DND-41 (cell line): Measurements from ENCODE around the gene RAB11FIP3.
"Not testable (repeated sequence)": the region's sequence is repeated elsewhere in the genome, so short reads cannot be mapped to it uniquely, and the experiment has no call there.

Experiments used
- ATAC-seq: fragments of 200-7000 bp; cut with Tn5 transposase; 3 replicates; pipeline ENCODE4 v1.9.1; 2021; ENCODE audit warnings: low read depth; ENCODE audit not compliant: insufficient read depth
- DNase-seq: peaks from one replicate; pipeline ENCODE4 v3.0.0-alpha.2; 2020
- H2AFZ ChIP-seq: 2 replicates; pipeline ENCODE4 v1.6.0; 2012; ENCODE audit warnings: low read depth, low read length
- H3K27ac ChIP-seq: 2 replicates; pipeline ENCODE4 v1.5.1; 2012; ENCODE audit warnings: low read length, inconsistent platforms
- H3K27me3 ChIP-seq: fragments of 200-600 bp; sonication (generic); 2 replicates; pipeline ENCODE4 v1.6.0; 2012; ENCODE audit warnings: low read length, mild to moderate bottlenecking, inconsistent platforms; ENCODE audit not compliant: insufficient read depth, poor library complexity
- H3K36me3 ChIP-seq: 2 replicates; pipeline ENCODE4 v1.5.1; 2012; ENCODE audit warnings: low read length, inconsistent platforms; ENCODE audit not compliant: insufficient read depth
- H3K4me1 ChIP-seq: 2 replicates; pipeline ENCODE4 v1.5.1; 2012; ENCODE audit warnings: mild to moderate bottlenecking, low read length; ENCODE audit not compliant: insufficient read depth
- H3K4me2 ChIP-seq: 2 replicates; pipeline ENCODE4 v1.6.0; 2012; ENCODE audit warnings: mild to moderate bottlenecking, moderate library complexity, low read length, inconsistent platforms; ENCODE audit not compliant: insufficient read depth
- H3K4me3 ChIP-seq, 2 experiments: fragments of 200-600 bp in 1 of 2; shearing (Covaris generic) in 1 of 2; 2 replicates each; pipeline ENCODE4 v1.5.1; 2012 to 2016; ENCODE audit warnings: inconsistent platforms in 2 of 2, low read length in 2 of 2, mild to moderate bottlenecking in 2 of 2, low read depth in 1 of 2, moderate library complexity in 1 of 2
- H3K79me2 ChIP-seq: 2 replicates; pipeline ENCODE4 v1.6.0; 2012; ENCODE audit warnings: low read length, inconsistent platforms; ENCODE audit not compliant: insufficient read depth
- H3K9ac ChIP-seq: 2 replicates; pipeline ENCODE4 v1.6.0; 2012; ENCODE audit warnings: low read depth, mild to moderate bottlenecking, inconsistent platforms, low read length, moderate library complexity
- H3K9me3 ChIP-seq: 2 replicates; pipeline ENCODE4 v1.5.1; 2012; ENCODE audit warnings: low read length, moderate library complexity, mild to moderate bottlenecking, inconsistent platforms; ENCODE audit not compliant: insufficient read depth, severe bottlenecking
- H4K20me1 ChIP-seq: 2 replicates; pipeline ENCODE4 v1.6.0; 2012; ENCODE audit warnings: low read length; ENCODE audit not compliant: insufficient read depth
- CTCF ChIP-seq: IDR thresholded peaks from 2 replicates; pipeline ENCODE4 v1.5.1; 2012; ENCODE audit warnings: borderline replicate concordance, low read length, moderate library complexity, mild to moderate bottlenecking; ENCODE audit not compliant: poor library complexity, severe bottlenecking; ENCODE audit errors: extremely low read depth
- EZH2 ChIP-seq: IDR thresholded peaks from 3 replicates; pipeline ENCODE4 v1.6.1; 2012; ENCODE audit warnings: borderline replicate concordance, low read depth, mild to moderate bottlenecking, moderate library complexity, low read length, inconsistent platforms; ENCODE audit not compliant: severe bottlenecking

RAB11FIP3 gene

DNA sequence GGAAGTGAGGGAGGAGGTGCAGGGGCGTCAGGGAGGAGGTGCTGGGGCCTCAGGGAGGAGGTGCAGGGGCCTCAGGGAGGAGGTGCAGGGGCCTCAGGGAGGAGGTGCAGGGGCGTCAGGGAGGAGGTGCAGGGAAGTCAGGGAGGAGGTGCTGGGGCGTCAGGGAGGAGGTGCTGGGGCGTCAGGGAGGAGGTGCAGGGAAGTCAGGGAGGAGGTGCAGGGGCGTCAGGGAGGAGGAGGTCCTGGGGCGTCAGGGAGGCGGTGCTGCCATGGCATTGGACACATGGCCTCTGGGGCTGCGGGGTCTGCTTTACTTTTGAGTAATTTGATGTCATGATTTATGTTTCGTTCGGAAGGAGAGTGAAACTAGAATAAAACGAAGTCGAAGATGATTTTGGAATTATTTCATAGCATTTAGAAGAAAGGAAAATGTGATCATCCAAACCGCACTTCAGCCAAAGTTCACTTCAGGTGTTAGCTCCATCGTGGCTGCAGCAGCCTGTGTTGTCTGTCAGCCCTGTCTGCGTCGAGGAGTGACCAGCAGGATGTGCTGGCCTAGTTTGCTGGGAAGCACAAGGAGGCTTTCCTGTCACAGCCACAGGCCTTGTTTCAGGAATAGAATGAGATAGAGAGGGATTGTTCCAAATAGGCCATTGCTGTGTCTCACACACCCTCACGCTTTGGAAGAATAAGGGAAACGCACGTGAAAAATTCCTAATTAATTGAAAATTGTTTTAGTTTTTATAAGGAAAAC is 42.8 kb downstream of the RAB11FIP3 start:
- Histone ChIP-seq H3K27ac (no peak overlapping the region), H3K4me1 (no peaks in the 10 kb centered on the region), H3K36me3 (peaks cover 38% of the 10 kb centered on the region), H3K4me3 (no peak overlapping the region), H3K27me3 (no peaks in the 10 kb centered on the region), H2AFZ (no peak overlapping the region), H3K9ac (no peak overlapping the region), H3K9me3 (no peaks in the 10 kb centered on the region), H3K79me2 (peaks cover 49% of the 10 kb centered on the region), H4K20me1 (peaks cover 57% of the 10 kb centered on the region), H3K4me2 (no peak overlapping the region)
- no peak for TF ChIP-seq EZH2
- no peak for TF ChIP-seq CTCF
- DNase-seq, result no peak
- no peak for ATAC-seq

DNA sequence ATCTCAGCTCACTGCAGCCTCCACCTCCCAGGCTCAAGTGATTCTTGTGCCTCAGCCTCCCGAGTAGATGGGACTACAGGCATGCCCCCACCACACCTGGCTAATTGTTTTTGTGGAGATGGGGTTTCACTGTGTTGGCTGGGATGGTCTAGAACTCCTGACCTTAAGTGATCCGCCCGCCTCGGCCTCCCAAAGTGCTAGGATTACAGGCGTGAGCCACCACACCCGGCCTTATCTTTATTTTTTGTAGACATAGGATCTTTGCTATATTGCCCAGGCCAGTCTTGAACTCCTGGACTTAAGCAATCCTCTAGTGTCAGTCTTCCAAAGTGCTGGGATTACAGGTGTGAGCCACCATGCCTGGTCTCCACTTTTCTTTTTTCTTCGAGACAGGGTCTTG is 44.0 kb downstream of the RAB11FIP3 start:
- H3K79me2 ChIP-seq, result peaks cover 42% of the 10 kb centered on the region
- not testable (repeated sequence) for H2AFZ ChIP-seq, H3K4me1 ChIP-seq, H3K9me3 ChIP-seq, H3K4me2 ChIP-seq, DNase-seq, H3K4me3 ChIP-seq, H3K27ac ChIP-seq, H3K9ac ChIP-seq, H3K27me3 ChIP-seq, ATAC-seq
- H4K20me1 ChIP-seq, result peaks cover 51% of the 10 kb centered on the region
- peaks cover 40% of the 10 kb centered on the region for H3K36me3 ChIP-seq

DNA sequence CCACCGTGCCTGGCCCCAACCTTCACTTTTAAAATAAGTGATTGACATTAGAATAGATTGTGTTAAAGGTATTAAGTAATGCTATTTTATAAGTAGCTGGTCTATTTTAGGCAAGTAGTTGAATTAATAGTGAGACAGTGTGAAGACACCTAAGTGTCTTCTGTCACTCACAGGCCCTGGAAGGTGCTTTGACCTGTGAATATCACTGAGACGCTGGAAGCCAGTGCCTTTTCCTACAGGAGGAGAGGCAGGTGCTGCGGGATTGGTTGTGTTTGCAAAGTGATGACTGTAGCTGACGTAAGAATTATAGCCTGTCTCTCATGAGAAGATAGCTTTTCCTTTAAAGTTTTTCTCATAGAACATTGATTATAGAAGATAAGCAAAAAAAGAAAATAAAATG is 45.0 kb downstream of the RAB11FIP3 start:
- H3K27ac ChIP-seq, result no peak overlapping the region
- DNase-seq (no peak), ATAC-seq (no peak)
- H3K4me1 ChIP-seq, result no peaks in the 10 kb centered on the region
- peaks cover 44% of the 10 kb centered on the region for H3K36me3 ChIP-seq
- H3K4me2 ChIP-seq, result no peak overlapping the region
- no peak overlapping the region for H3K4me3 ChIP-seq
- H3K79me2 ChIP-seq, result peaks cover 34% of the 10 kb centered on the region
- no peaks in the 10 kb centered on the region for H3K9me3 ChIP-seq
- no peak overlapping the region for H3K9ac ChIP-seq
- no peaks in the 10 kb centered on the region for H3K27me3 ChIP-seq
- TF ChIP-seq CTCF (no peak), EZH2 (no peak)
- H2AFZ ChIP-seq, result no peak overlapping the region
- peaks cover 41% of the 10 kb centered on the region for H4K20me1 ChIP-seq

DNA sequence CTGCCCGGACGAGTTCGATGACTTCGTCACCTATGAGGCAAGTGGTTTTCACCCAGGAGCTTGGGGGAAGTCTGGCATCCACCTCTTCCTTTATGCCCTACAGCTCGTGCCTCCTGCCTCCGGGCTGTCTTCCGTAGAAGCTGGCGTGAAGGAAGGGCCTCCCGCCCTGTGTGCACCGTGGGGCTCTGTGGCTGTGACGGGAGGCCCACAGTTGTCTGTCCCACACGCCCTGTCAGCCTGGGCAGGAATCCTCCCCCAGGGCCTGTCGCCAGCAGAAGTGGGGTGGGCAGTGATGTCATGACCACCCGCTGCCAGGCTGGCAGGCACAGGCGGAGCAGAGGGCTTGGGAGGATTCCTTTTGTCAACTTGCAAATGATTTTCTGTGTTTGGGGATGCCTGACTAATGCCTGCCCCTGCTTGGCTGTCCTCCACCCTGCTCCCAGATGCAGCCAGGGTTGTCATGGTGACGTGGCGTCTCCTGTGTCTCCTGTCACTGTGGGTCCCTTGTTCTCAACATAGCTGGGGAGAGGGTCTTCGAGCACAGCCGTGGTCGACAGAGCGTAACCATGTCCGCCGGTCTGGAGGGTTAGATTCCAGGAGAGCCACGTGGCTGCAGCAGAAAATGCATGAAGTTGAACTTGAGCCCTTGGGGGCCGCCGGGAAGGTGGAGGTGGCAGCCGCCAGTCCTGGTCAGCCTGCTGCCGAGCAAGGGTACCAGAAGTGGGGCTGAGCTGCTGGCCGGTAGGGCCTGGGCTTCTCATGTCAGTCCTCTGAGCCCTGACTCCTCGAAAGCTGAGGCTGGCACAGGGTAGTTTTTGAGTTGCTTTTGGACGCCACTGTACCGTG is 46.1 kb downstream of the RAB11FIP3 start:
- H3K79me2 ChIP-seq, result peaks cover 25% of the 10 kb centered on the region
- H3K4me3 ChIP-seq, result no peak overlapping the region
- TF ChIP-seq EZH2 (no peak), CTCF (no peak)
- no peaks in the 10 kb centered on the region for H3K4me1 ChIP-seq
- no peaks in the 10 kb centered on the region for H3K27me3 ChIP-seq
- no peak overlapping the region for H3K27ac ChIP-seq
- no peak overlapping the region for H3K4me2 ChIP-seq
- H3K9ac ChIP-seq, result no peak overlapping the region
- H3K9me3 ChIP-seq, result no peaks in the 10 kb centered on the region
- no peak for DNase-seq
- H4K20me1 ChIP-seq, result peaks cover 37% of the 10 kb centered on the region
- H2AFZ ChIP-seq, result no peak overlapping the region
- peaks cover 44% of the 10 kb centered on the region for H3K36me3 ChIP-seq
- ATAC-seq, result no peak
